K562 (cell line): Measurements from ENCODE around the gene ZNF180. TPM values are rescaled to one million over a fixed set of nuclear protein-coding genes. Genes with fewer than 3 reads are reported as not detected.

Source experiments
- ATAC-seq: fragments of 200-7000 bp; cut with Tn5 transposase; 3 replicates; pipeline ENCODE4 v1.9.1; 2020; ENCODE audit warnings: moderate library complexity
- BruUV-seq: library from RNA; stranded (reverse); fragments of 400-500 nt; replicated peaks from 2 replicates; lab custom pipeline; 2021; lab: Mats Ljungman, UMichigan
- CTCF ChIA-PET: fragments of 300-600 bp; formaldehyde crosslinking; extraction: SDS; loops from one replicate; lab custom pipeline; 2021; ENCODE audit warnings: low intra/inter-chr PET ratio; lab: Yijun Ruan, JAX
- POLR2A ChIA-PET: fragments of 300-600, 350-650 bp; sonication (Branson Sonifier 250); formaldehyde crosslinking; extraction: SDS; loops from one replicate; lab custom pipeline; 2021; ENCODE audit warnings: antibody characterized with exemption, inconsistent platforms; lab: Yijun Ruan, JAX
- DNase-seq, 4 experiments: peaks; one replicate each; pipeline versions ENCODE4 v3.0.0 to v3.0.0-alpha.2; 2011 to 2018; ENCODE audit warnings: low spot score in 3 of 4, mixed read lengths in 3 of 4; ENCODE audit errors: extremely low read depth in 1 of 4
- FAIRE-seq: peaks from 2 replicates; lab custom pipeline; 2011; peaks lifted over from hg19 to GRCh38; lab: Jason Lieb, UNC
- H2AFZ ChIP-seq: 2 replicates; pipeline ENCODE4 v1.6.0; 2011; ENCODE audit warnings: low read depth, low read length, control low read depth, inconsistent platforms
- H3K27ac ChIP-seq: fragments of 200-600 bp; 3 replicates; pipeline ENCODE4 v1.8.0; 2011; ENCODE audit warnings: low read depth, mild to moderate bottlenecking, control low read depth, inconsistent platforms, low read length, moderate library complexity, mixed read lengths; ENCODE audit errors: extremely low read depth
- H3K27me3 ChIP-seq, 2 experiments: fragments of 300-600 bp in 1 of 2; 2 replicates in 1 of 2; 3 replicates in 1 of 2; pipeline versions ENCODE4 v1.6.0 to v1.8.0; 2011; ENCODE audit warnings: inconsistent platforms in 2 of 2, low read length in 2 of 2, mild to moderate bottlenecking in 1 of 2, mixed read lengths in 1 of 2, moderate library complexity in 1 of 2; ENCODE audit not compliant: control insufficient read depth in 2 of 2, insufficient read depth in 2 of 2
- H3K36me3 ChIP-seq: fragments of 300-600 bp; 3 replicates; pipeline ENCODE4 v1.8.0; 2011; ENCODE audit warnings: mild to moderate bottlenecking, low read length, inconsistent platforms; ENCODE audit not compliant: control insufficient read depth, insufficient read depth
- H3K4me1 ChIP-seq, 2 experiments: fragments of 200-600 bp in 1 of 2; replicated peaks in 1 of 2; 2 replicates in 1 of 2; 3 replicates in 1 of 2; pipeline versions ENCODE4 v1.5.1 to v1.8.0; 2011; ENCODE audit warnings: inconsistent platforms in 2 of 2, low read length in 2 of 2, mild to moderate bottlenecking in 1 of 2, mixed read lengths in 1 of 2, moderate library complexity in 1 of 2; ENCODE audit not compliant: control insufficient read depth in 2 of 2, insufficient read depth in 2 of 2
- H3K4me2 ChIP-seq: 2 replicates; pipeline ENCODE4 v1.6.1; 2011; ENCODE audit warnings: low read length, control low read depth, inconsistent platforms, mixed read lengths; ENCODE audit not compliant: insufficient read depth
- H3K4me3 ChIP-seq: fragments of 200-600 bp; sonication (generic), shearing (Covaris generic); 2 replicates; pipeline ENCODE4 v1.5.1; 2016; ENCODE audit warnings: control low read depth, inconsistent platforms
- H3K79me2 ChIP-seq: fragments of 200-600 bp; 3 replicates; pipeline ENCODE4 v1.8.0; 2011; ENCODE audit warnings: low read length, inconsistent platforms; ENCODE audit not compliant: control insufficient read depth, insufficient read depth
- H3K9ac ChIP-seq, 2 experiments: 2 replicates each; pipeline versions ENCODE4 v1.6.0 to v1.6.1; 2011; ENCODE audit warnings: low read depth in 2 of 2, low read length in 2 of 2, control low read depth in 1 of 2, inconsistent platforms in 1 of 2, mild to moderate bottlenecking in 1 of 2, mixed read lengths in 1 of 2; ENCODE audit not compliant: insufficient read depth in 1 of 2
- H3K9me1 ChIP-seq: one replicate; pipeline ENCODE4 v1.6.0; 2011; ENCODE audit warnings: inconsistent platforms, mild to moderate bottlenecking, low read length, moderate library complexity; ENCODE audit not compliant: control insufficient read depth, insufficient read depth
- H3K9me3 ChIP-seq: replicated peaks from 2 replicates; pipeline ENCODE4 v1.5.1; 2011; ENCODE audit warnings: low read depth, low read length, inconsistent platforms; ENCODE audit not compliant: control insufficient read depth, insufficient read depth
- H4K20me1 ChIP-seq: replicated peaks from 2 replicates; pipeline ENCODE4 v1.6.1; 2011; ENCODE audit warnings: low read length, inconsistent platforms, mixed read lengths; ENCODE audit not compliant: control insufficient read depth, insufficient read depth
- NR2C2 ChIP-seq, 2 experiments: fragments of 200-800 bp in 1 of 2; sonication (Bioruptor generic) in 1 of 2; sonication (generic) in 1 of 2; formaldehyde crosslinking in 1 of 2; IDR thresholded peaks; 2 replicates each; pipeline versions ENCODE4 v1.6.1 to v1.8.0; 2016 to 2022; ENCODE audit warnings: mild to moderate bottlenecking in 1 of 2, missing compliant biosample characterization in 1 of 2, missing genetic modification characterization in 1 of 2, missing genetic modification reagents in 1 of 2
- SAP30 ChIP-seq: fragments of 200-600 bp; sonication (generic); IDR thresholded peaks from 2 replicates; pipeline ENCODE4 v1.6.1; 2012; ENCODE audit warnings: borderline replicate concordance, low read depth, mild to moderate bottlenecking, moderate library complexity, low read length, control low read depth, inconsistent platforms; ENCODE audit not compliant: insufficient read depth, poor library complexity, severe bottlenecking
- in situ Hi-C: fragments of 300-500 bp; cut with MboI; formaldehyde crosslinking; loops from 4 replicates; pipeline ENCODE4 v1.15.0; 2018; ENCODE audit warnings: inconsistent platforms, mixed read lengths
- intact Hi-C: fragments of 100-400 bp; cut with micrococcal nuclease; formaldehyde crosslinking; loops from 2 replicates; pipeline ENCODE4 v1.14.2; 2022
- polyA plus RNA-seq, 8 experiments: library from polyadenylated mRNA; depleted of rRNA in 4 of 8; stranded (reverse) in 5 of 8; unstranded in 3 of 8; fragments of >200 nt; fragmentation: Nextera tagmentation in 2 of 8; fragmentation: Illumina TruSeq in 1 of 8; extraction: Ambion mirVana in 2 of 8; extraction: Trizol in 1 of 8; gene quantifications; 2 replicates each; pipeline versions ENCODE4 v1.2.1 to v1.2.3, GENCODE V29; 2011 to 2014; ENCODE audit warnings: inconsistent platforms in 1 of 8, missing spikeins in 1 of 8
- total RNA-seq, 7 experiments: library from RNA; depleted of rRNA in 6 of 7; stranded (reverse); fragments of >200 nt in 6 of 7; fragmentation: Illumina TruSeq in 2 of 7; extraction: Trizol in 2 of 7; gene quantifications; 2 replicates each; pipeline versions ENCODE4 v1.2.1 to v1.2.3, GENCODE V29; 2011 to 2021; ENCODE audit warnings: low replicate concordance in 1 of 7
- TF ChIP-seq, protein P1 (sequence below), 2 experiments: fragments of 450-650 bp in 1 of 2; sonication (generic) in 1 of 2; formaldehyde crosslinking in 1 of 2; IDR thresholded peaks in 1 of 2; conservative IDR thresholded peaks in 1 of 2; 2 replicates each; pipeline versions ENCODE4 v1.6.1 to v1.8.1; 2016 to 2023; ENCODE audit warnings: mild to moderate bottlenecking in 2 of 2, moderate library complexity in 2 of 2, inconsistent platforms in 1 of 2, missing genetic modification reagents in 1 of 2
- TF ChIP-seq, protein P2 (sequence below): sonication (generic); formaldehyde crosslinking; IDR thresholded peaks from 2 replicates; pipeline ENCODE4 v1.4.0; 2020; ENCODE audit warnings: mild to moderate bottlenecking, missing genetic modification reagents
- TF ChIP-seq, protein P3 (sequence below): fragments of 250-450 bp; sonication (Bioruptor Pico); IDR thresholded peaks from 2 replicates; pipeline ENCODE4 v1.8.0; 2021; ENCODE audit warnings: moderate library complexity, mild to moderate bottlenecking, inconsistent platforms

ZNF180 gene
- total and polyA plus RNA-seq, 9 of the 15 experiments (the other 6 are each of a cell fraction or from before 2014, with no cell fraction given), result 1.8 to 8.7 (median 5.9) TPM

DNA sequence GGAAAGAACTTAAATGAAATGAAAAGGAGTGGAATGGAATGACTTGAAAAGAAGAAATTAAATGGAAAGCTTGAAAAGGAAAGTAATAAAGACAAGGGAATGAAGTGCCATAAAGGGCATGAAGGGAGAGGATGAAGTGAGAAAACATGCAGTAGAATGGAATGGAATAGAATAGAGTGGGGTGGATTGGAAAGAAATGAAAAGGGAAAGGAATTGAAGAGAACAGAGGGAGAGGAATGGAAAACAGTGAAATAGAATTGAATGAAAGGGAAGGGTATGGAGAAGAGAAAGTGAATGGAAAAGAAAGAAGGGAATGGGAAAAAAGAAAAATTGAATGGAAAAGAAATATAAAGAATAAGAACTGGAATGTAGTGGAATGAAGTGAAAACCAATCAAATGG is 9.2 kb upstream of the ZNF180 start:
- in situ Hi-C loops (no loop called here), intact Hi-C loops (no loop called here)
- Histone ChIP-seq H3K9me3 (no peaks in the 10 kb centered on the region), H3K79me2 (no peaks in the 10 kb centered on the region), H4K20me1 (no peaks in the 10 kb centered on the region), H3K36me3 (no peaks in the 10 kb centered on the region), H3K4me3 (no peak overlapping the region), H3K9me1 (no peaks in the 10 kb centered on the region), H2AFZ (no peak overlapping the region), H3K27me3 (no peaks in the 10 kb centered on the region), H3K4me1 (no peaks in the 10 kb centered on the region), H3K4me2 (no peak overlapping the region), H3K9ac (no peak overlapping the region), H3K27ac (no peak overlapping the region)
- FAIRE-seq, result no peak
- TF ChIP-seq NR2C2 (CRISPR knock-in tag; IDR thresholded peaks at IDR 0.05) (no peak), NR2C2 (tag; IDR thresholded peaks at IDR 0.05) (no peak), SAP30 (no peak)
- TF ChIP-seq, protein P1, sequence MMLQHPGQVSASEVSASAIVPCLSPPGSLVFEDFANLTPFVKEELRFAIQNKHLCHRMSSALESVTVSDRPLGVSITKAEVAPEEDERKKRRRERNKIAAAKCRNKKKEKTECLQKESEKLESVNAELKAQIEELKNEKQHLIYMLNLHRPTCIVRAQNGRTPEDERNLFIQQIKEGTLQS (IDR thresholded peaks at IDR 0.05), result no peak
- TF ChIP-seq, protein P1 (CRISPR knock-in tag; conservative IDR thresholded peaks at IDR 0.05), result no peak
- TF ChIP-seq, protein P2, sequence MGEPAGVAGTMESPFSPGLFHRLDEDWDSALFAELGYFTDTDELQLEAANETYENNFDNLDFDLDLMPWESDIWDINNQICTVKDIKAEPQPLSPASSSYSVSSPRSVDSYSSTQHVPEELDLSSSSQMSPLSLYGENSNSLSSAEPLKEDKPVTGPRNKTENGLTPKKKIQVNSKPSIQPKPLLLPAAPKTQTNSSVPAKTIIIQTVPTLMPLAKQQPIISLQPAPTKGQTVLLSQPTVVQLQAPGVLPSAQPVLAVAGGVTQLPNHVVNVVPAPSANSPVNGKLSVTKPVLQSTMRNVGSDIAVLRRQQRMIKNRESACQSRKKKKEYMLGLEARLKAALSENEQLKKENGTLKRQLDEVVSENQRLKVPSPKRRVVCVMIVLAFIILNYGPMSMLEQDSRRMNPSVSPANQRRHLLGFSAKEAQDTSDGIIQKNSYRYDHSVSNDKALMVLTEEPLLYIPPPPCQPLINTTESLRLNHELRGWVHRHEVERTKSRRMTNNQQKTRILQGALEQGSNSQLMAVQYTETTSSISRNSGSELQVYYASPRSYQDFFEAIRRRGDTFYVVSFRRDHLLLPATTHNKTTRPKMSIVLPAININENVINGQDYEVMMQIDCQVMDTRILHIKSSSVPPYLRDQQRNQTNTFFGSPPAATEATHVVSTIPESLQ (CRISPR knock-in tag), result no peak
- TF ChIP-seq, protein P3, sequence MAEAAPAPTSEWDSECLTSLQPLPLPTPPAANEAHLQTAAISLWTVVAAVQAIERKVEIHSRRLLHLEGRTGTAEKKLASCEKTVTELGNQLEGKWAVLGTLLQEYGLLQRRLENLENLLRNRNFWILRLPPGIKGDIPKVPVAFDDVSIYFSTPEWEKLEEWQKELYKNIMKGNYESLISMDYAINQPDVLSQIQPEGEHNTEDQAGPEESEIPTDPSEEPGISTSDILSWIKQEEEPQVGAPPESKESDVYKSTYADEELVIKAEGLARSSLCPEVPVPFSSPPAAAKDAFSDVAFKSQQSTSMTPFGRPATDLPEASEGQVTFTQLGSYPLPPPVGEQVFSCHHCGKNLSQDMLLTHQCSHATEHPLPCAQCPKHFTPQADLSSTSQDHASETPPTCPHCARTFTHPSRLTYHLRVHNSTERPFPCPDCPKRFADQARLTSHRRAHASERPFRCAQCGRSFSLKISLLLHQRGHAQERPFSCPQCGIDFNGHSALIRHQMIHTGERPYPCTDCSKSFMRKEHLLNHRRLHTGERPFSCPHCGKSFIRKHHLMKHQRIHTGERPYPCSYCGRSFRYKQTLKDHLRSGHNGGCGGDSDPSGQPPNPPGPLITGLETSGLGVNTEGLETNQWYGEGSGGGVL, result no peak
- ChIA-PET CTCF (interaction anchor here (0.6 kb wide), 1 partner anchor 46 kb away, joined by 3 read pairs; no protein-coding TSS in a partner anchor), POLR2A (no interaction called here)
- DNase-seq, result no peak
- BruUV-seq, result no TSS peak
- ATAC-seq, result no peak
